C4-2B (cell line): ENCODE results near the gene SRMS.
"Not testable (repeated sequence)": the region's sequence is repeated elsewhere in the genome, so short reads cannot be mapped to it uniquely, and the experiment has no call there.

Experiments used
- H3K27ac ChIP-seq: fragments of 450-650 bp; 2 replicates; pipeline ENCODE4 v1.5.1; 2017
- CTCF ChIP-seq: fragments of 450-650 bp; conservative IDR thresholded peaks from 2 replicates; pipeline ENCODE4 v1.5.1; 2017; ENCODE audit warnings: mild to moderate bottlenecking
- ZFX ChIP-seq: fragments of 450-650 bp; IDR thresholded peaks from 2 replicates; pipeline ENCODE4 v1.6.1; 2017

SRMS gene

DNA sequence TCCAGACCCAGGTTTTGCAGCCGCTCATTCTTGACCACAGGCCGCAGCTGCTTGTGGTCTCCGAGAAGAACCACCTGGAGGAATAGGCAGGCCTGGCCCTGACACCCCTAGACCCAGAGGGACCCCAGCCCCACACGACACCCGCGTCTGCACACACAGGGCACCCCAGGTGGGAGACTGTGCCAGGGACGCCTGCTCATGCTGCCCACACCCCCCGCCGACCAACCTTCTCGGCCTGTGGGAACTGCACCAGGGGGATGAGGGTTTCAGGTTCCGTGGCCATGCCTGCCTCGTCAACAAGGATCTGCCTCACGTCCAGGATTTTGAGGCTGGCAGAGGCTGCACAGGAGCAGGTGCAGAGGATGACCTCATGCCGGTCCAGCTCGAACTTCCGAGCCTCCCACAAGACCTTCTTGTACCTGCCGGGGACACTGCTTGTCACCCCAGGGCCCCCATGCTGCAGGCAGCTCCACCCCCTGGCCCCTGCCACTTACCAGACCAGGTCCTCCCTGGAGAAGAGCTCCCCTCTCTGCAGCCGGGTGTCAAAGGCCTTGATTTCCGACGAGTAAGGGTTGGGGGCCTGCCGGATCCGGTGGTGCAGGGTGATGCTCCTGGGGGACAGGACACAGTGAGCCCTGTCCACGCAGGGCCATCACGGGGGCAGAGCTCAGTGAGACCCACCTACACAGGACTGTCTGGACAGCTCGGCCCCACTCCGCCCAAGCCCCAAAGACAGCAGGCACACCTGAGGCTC lies 13.5 kb upstream of the SRMS start:
- TF ChIP-seq CTCF (no peak), ZFX (no peak)
- H3K27ac ChIP-seq = no peak overlapping the region

- TF ChIP-seq CTCF (no peak), ZFX (no peak)
- H3K27ac ChIP-seq = no peak overlapping the region
These were observed 12.8 kb upstream of the SRMS start for GRCh38 chr20:63560333-63560805.

DNA sequence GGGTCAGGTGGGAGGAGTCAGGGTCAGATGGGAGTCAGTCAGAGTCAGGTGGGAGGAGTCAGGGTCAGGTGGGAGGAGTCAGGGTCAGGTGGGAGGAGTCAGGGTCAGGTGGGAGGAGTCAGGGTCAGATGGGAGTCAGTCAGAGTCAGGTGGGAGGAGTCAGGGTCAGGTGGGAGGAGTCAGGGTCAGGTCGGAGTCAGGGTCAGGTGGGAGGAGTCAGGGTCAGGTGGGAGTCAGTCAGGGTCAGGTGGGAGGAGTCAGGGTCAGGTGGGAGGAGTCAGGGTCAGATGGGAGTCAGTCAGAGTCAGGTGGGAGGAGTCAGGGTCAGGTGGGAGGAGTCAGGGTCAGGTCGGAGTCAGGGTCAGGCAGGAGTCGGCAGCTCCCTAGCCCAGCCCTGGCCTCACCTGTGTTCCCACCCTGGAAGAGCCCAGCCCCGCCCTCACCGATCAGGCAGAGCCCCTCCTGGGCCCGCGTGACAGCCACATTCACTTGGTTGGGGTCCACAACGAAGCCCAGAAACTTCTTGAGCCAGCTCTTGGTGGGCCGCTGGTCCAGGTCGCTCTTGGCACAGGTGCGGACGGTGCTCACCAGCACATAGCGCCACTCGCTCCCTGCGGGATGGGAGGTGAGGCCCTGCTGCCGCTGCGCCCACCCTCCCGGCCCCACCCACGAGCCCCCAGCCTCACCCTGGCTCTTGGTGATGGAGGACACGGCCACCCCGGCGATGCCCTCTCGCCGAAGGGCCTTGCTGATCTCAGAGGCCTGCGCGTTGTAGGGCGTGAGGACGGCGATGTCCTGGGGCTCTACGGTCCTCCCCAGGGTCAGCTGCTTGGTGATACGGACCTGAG lies 12.2 kb upstream of the SRMS start:
- H3K27ac ChIP-seq = not testable (repeated sequence)

DNA sequence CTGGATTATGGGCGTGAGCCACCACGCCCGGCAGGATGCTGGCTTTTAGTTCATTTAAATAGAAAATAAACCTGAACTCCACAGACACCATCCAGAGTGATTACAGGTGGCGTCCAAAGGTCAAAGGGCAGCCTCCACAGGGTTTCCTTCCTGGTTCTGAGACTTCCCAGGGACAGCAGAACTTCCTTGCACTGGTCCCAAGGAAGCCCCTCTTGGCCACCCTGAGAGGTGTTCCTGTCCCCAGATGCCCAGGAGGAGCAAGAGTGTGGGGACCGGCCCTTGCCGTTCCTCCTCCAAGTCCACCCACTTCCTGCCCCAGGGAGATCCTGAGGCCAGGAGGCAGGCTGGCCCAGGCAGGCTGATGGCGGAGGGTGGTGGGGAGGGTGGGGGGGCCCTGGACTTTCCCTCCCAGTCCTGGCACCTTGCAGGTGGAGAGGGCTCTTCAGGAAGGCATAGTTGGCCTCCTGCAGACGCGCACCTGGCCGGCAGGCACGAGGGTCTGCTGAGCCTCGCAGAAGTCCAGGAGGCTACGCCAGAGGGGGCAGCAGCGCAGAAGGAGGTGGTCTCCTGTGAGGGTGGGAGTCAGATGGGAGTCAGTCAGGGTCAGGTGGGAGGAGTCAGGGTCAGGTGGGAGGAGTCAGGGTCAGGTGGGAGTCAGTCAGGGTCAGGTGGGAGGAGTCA lies 11.4 kb upstream of the SRMS start:
- no peak for TF ChIP-seq CTCF
- no peak for TF ChIP-seq ZFX
- no peak overlapping the region for H3K27ac ChIP-seq

GRCh38 chr20:63557481-63557891 lies 9.9 kb upstream of the SRMS start:
- H3K27ac ChIP-seq = no peak overlapping the region
- TF ChIP-seq CTCF (no peak), ZFX (no peak)

DNA sequence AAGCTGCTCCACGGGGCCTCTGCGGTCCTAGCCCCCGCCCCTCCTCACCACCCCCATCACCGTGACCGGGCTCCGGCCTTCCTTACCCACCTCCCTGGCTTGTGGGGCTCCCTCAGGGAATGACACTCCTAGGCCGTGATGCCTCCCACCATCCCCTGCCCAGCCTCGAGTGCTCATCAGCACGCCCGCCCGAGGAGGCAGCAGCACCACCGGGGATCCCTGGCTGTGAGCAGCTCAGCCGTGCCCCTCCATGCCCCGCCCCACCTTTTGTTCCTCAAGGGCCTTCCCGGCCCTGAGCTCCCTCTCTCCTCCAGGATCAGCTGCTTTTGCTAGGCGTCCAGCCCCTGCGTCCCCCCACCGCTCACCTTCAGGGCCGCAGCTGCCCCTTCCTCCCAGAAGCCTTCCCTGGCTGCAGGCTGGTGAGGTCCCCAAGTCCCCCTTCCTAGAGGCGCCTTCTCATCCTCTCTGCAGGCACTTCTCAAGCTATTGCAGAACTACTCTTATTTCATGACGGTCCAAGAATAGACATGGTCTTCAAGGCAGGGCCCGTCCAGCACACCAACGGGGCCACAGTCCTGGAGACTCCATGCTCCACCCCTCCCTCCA lies 9.4 kb upstream of the SRMS start:
- H3K27ac ChIP-seq = no peak overlapping the region
- TF ChIP-seq CTCF (no peak), ZFX (no peak)

DNA sequence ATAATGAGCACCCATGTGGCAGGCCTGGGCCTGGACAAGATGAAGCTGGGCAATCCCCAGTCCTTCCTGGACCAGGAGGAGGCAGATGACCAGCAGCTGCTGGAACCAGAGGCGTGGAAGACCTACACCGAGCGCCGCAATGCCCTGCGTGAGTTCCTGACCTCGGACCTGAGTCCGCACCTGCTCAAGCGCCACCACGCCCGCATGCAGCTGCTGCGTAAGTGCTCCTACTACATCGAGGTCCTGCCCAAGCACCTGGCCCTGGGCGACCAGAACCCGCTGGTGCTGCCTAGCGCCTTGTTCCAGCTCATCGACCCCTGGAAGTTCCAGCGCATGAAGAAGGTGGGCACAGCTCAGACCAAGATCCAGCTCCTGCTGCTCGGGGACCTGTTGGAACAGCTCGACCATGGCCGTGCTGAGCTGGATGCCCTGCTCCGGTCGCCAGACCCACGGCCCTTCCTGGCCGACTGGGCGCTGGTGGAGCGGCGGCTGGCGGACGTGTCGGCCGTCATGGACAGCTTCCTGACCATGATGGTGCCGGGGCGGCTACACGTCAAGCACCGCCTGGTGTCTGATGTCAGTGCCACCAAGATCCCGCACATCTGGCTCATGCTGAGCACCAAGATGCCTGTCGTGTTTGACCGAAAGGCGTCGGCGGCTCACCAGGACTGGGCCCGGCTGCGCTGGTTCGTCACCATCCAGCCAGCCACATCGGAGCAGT lies 8.3 kb upstream of the SRMS start:
- no peak for TF ChIP-seq CTCF
- TF ChIP-seq ZFX = no peak
- H3K27ac ChIP-seq = no peak overlapping the region
